Naive thymus-derived CD8-positive, alpha-beta T cell (primary cell): ENCODE data around the gene TPRG1. TPM values are rescaled to one million over a fixed set of nuclear protein-coding genes. Genes with fewer than 3 reads are reported as not detected.
A peak's percentile ranks its signal among the peaks of the same experiment; 100 is the strongest.

ENCODE experiments used
- ATAC-seq, 2 donors: fragments of 150-1000 bp; cut with Tn5 transposase in 1 of 2; sonication (Bioruptor Pico), chemical (Tn5 transposase) in 1 of 2; 1 replicate in 1 of 2; 2 replicates in 1 of 2; pipeline ENCODE4 v1.10.0; 2021; ENCODE audit warnings: mild to moderate bottlenecking in 2 of 2, moderate library complexity in 2 of 2
- POLR2A ChIA-PET: fragments of 350-600 bp; sonication (Branson Sonifier 250); formaldehyde crosslinking; loops from one replicate; lab custom pipeline; 2021; ENCODE audit warnings: antibody characterized with exemption; lab: Charles Lee
- DNase-seq, 10 donors: peaks; one replicate each; pipeline versions ENCODE4 v3.0.0 to v3.0.0-alpha.2; 2020 to 2022
- H3K27ac Mint-ChIP-seq, 10 donors: one replicate each; pipeline ENCODE4 v1.8.0; 2020 to 2022; ENCODE audit warnings: mild to moderate bottlenecking in 10 of 10, mixed read lengths in 10 of 10, moderate library complexity in 4 of 10, inconsistent platforms in 1 of 10
- H3K27me3 Mint-ChIP-seq, 5 donors: one replicate each; pipeline ENCODE4 v1.8.0; 2021 to 2022; ENCODE audit warnings: mixed read lengths in 5 of 5
- H3K36me3 Mint-ChIP-seq, 3 donors: one replicate each; pipeline ENCODE4 v1.8.0; 2020 to 2022; ENCODE audit warnings: mixed read lengths in 3 of 3, mild to moderate bottlenecking in 2 of 3, inconsistent platforms in 1 of 3
- H3K4me1 Mint-ChIP-seq, 4 donors: one replicate each; pipeline ENCODE4 v1.8.0; 2021 to 2022; ENCODE audit warnings: mixed read lengths in 4 of 4
- H3K4me3 Mint-ChIP-seq, 10 donors: one replicate each; pipeline ENCODE4 v1.8.0; 2020 to 2022; ENCODE audit warnings: mild to moderate bottlenecking in 10 of 10, mixed read lengths in 10 of 10, moderate library complexity in 6 of 10, inconsistent platforms in 1 of 10
- H3K9me3 Mint-ChIP-seq, 9 donors: one replicate each; pipeline ENCODE4 v1.8.0; 2020 to 2022; ENCODE audit warnings: mixed read lengths in 9 of 9, mild to moderate bottlenecking in 3 of 9, inconsistent platforms in 1 of 9, moderate library complexity in 1 of 9
- polyA plus RNA-seq, 3 donors: library from polyadenylated mRNA; unstranded; fragments of 300-500 nt; fragmentation: Illumina TruSeq; gene quantifications; one replicate each; pipeline ENCODE4 v1.2.3, GENCODE V29; 2021
- total RNA-seq, 8 experiments: library from RNA in 2 of 8; stranded (reverse) in 2 of 8; gene quantifications; one replicate each; pipeline ENCODE4 v1.2.3 and lab custom pipeline; 2021 to 2026

TPRG1 gene
- total and polyA plus RNA-seq, 5 experiments from 2014 or later: 0.04 to 10.6 (median 5.3) TPM

- H3K27ac Mint-ChIP-seq: peak overlapping the region in 9 of 10 donors; percentile 9 to 79 (median 56)
- H3K27me3 Mint-ChIP-seq: no peaks in the 10 kb centered on the region
- peak overlapping the region; percentile 0 to 66 (median 46) for H3K4me3 Mint-ChIP-seq
- peak in 2 of 10 donors; percentile 31 to 42 for DNase-seq
- peaks cover 24 to 61% (median 58%) of the 10 kb centered on the region in 4 donors for H3K4me1 Mint-ChIP-seq
- H3K9me3 Mint-ChIP-seq: peaks cover 0 to 7% (median 0%) of the 10 kb centered on the region in 9 donors
- ATAC-seq: peak; percentile 74 to 75
- H3K36me3 Mint-ChIP-seq: no peaks in the 10 kb centered on the region
- POLR2A ChIA-PET: interaction anchor here (1.1 to 1.3 kb wide), 3 partner anchors 10 to 45 kb away, joined by 3 to 4 read pairs (median 4); no protein-coding TSS in a partner anchor
These were observed 159.2 kb downstream of the TPRG1 start for GRCh38 chr3:189331002-189331418.

GRCh38 chr3:189334064-189334920, 162.5 kb downstream of the TPRG1 start:
- POLR2A ChIA-PET: interaction anchor here (0.6 to 1.6 kb wide), 3 partner anchors 10 to 30 kb away, joined by 3 to 6 read pairs (median 3); no protein-coding TSS in a partner anchor
- Mint-ChIP-seq H3K27me3 (no peaks in the 10 kb centered on the region), H3K4me1 (peaks cover 29 to 53% (median 40%) of the 10 kb centered on the region in 4 donors), H3K9me3 (peaks cover 0 to 7% (median 0%) of the 10 kb centered on the region in 9 donors), H3K27ac (peak overlapping the region in 3 of 10 donors; percentile 12 to 80 (median 50)), H3K4me3 (peak overlapping the region in 2 of 10 donors; percentile 8 to 38), H3K36me3 (peaks cover 0 to 5% (median 2%) of the 10 kb centered on the region in 3 donors)
- peak in 1 of 10 donors; percentile 13 for DNase-seq
- ATAC-seq: peak; percentile 40 to 45

GRCh38 chr3:189337673-189338091, 165.9 kb downstream of the TPRG1 start:
- Mint-ChIP-seq H3K4me1 (peaks cover 19 to 30% (median 24%) of the 10 kb centered on the region in 4 donors), H3K9me3 (peaks cover 0 to 6% (median 0%) of the 10 kb centered on the region in 9 donors), H3K36me3 (peaks cover 0 to 5% (median 5%) of the 10 kb centered on the region in 3 donors), H3K4me3 (peak overlapping the region in 1 of 10 donors; percentile 26), H3K27ac (no peak overlapping the region), H3K27me3 (no peaks in the 10 kb centered on the region)
- ATAC-seq: no peak
- POLR2A ChIA-PET: interaction anchor here (1.0 to 1.4 kb wide), 2 partner anchors 17 to 18 kb away, joined by 3 to 7 read pairs; no protein-coding TSS in a partner anchor
- DNase-seq: no peak

GRCh38 chr3:189338366-189338765, 166.6 kb downstream of the TPRG1 start:
- Mint-ChIP-seq H3K36me3 (peaks cover 0 to 7% (median 5%) of the 10 kb centered on the region in 3 donors), H3K27me3 (no peaks in the 10 kb centered on the region), H3K9me3 (peaks cover 0 to 6% (median 0%) of the 10 kb centered on the region in 9 donors), H3K4me3 (no peak overlapping the region), H3K4me1 (peaks cover 17 to 26% (median 21%) of the 10 kb centered on the region in 4 donors), H3K27ac (no peak overlapping the region)
- ATAC-seq (no peak), DNase-seq (no peak)
- POLR2A ChIA-PET: interaction anchor here (1.0 to 1.4 kb wide), 2 partner anchors 17 to 18 kb away, joined by 3 to 7 read pairs; no protein-coding TSS in a partner anchor

- Mint-ChIP-seq H3K27me3 (no peaks in the 10 kb centered on the region), H3K4me1 (peaks cover 3 to 14% (median 12%) of the 10 kb centered on the region in 4 donors), H3K36me3 (peaks cover 0 to 7% (median 5%) of the 10 kb centered on the region in 3 donors), H3K9me3 (peaks cover 0 to 6% (median 0%) of the 10 kb centered on the region in 9 donors), H3K4me3 (no peak overlapping the region), H3K27ac (no peak overlapping the region)
- POLR2A ChIA-PET: interaction anchor here (0.6 kb wide), 1 partner anchor 16 kb away, joined by 3 read pairs; no protein-coding TSS in a partner anchor
- ATAC-seq (no peak), DNase-seq (no peak)
These were observed 168.2 kb downstream of the TPRG1 start for GRCh38 chr3:189339996-189340395.

GRCh38 chr3:189340680-189341460, 169.1 kb downstream of the TPRG1 start:
- H3K27me3 Mint-ChIP-seq: no peaks in the 10 kb centered on the region
- ATAC-seq (no peak), DNase-seq (no peak)
- H3K36me3 Mint-ChIP-seq: peaks cover 0 to 7% (median 5%) of the 10 kb centered on the region in 3 donors
- POLR2A ChIA-PET: interaction anchor here (0.6 kb wide), 1 partner anchor 15 kb away, joined by 3 read pairs; no protein-coding TSS in a partner anchor
- peaks cover 2 to 13% (median 11%) of the 10 kb centered on the region in 4 donors for H3K4me1 Mint-ChIP-seq
- H3K9me3 Mint-ChIP-seq: peaks cover 0 to 6% (median 0%) of the 10 kb centered on the region in 9 donors
- peak overlapping the region in 3 of 10 donors; percentile 5 to 19 (median 13) for H3K27ac Mint-ChIP-seq
- no peak overlapping the region for H3K4me3 Mint-ChIP-seq

- DNase-seq (no peak), ATAC-seq (no peak)
- H3K27me3 Mint-ChIP-seq: no peaks in the 10 kb centered on the region
- no peak overlapping the region for H3K27ac Mint-ChIP-seq
- H3K4me3 Mint-ChIP-seq: no peak overlapping the region
- H3K4me1 Mint-ChIP-seq: peaks cover 0 to 7% (median 5%) of the 10 kb centered on the region in 4 donors
- no peaks in the 10 kb centered on the region for H3K9me3 Mint-ChIP-seq
- POLR2A ChIA-PET: interaction anchor here (1.7 kb wide), 1 partner anchor 18 kb away, joined by 4 read pairs; no protein-coding TSS in a partner anchor
- H3K36me3 Mint-ChIP-seq: peaks cover 0 to 5% (median 2%) of the 10 kb centered on the region in 3 donors
These were observed 171.0 kb downstream of the TPRG1 start for GRCh38 chr3:189342811-189343210.

GRCh38 chr3:189344996-189345395, 173.2 kb downstream of the TPRG1 start:
- Mint-ChIP-seq H3K27me3 (no peaks in the 10 kb centered on the region), H3K4me3 (no peak overlapping the region), H3K9me3 (no peaks in the 10 kb centered on the region), H3K36me3 (peaks cover 0 to 2% (median 0%) of the 10 kb centered on the region in 3 donors), H3K27ac (no peak overlapping the region), H3K4me1 (peaks cover 0 to 6% (median 1%) of the 10 kb centered on the region in 4 donors)
- POLR2A ChIA-PET: no interaction called here
- ATAC-seq (no peak), DNase-seq (no peak)

- POLR2A ChIA-PET: no interaction called here
These were observed 178.0 kb downstream of the TPRG1 start for GRCh38 chr3:189349772-189350171.

GRCh38 chr3:189353318-189353965, 181.7 kb downstream of the TPRG1 start:
- H3K27me3 Mint-ChIP-seq: no peaks in the 10 kb centered on the region
- H3K36me3 Mint-ChIP-seq: no peaks in the 10 kb centered on the region
- POLR2A ChIA-PET: no interaction called here
- no peak for DNase-seq
- H3K9me3 Mint-ChIP-seq: peaks cover 0 to 9% (median 0%) of the 10 kb centered on the region in 9 donors
- peaks cover 12 to 30% (median 26%) of the 10 kb centered on the region in 4 donors for H3K4me1 Mint-ChIP-seq
- no peak for ATAC-seq
- no peak overlapping the region for H3K4me3 Mint-ChIP-seq
- no peak overlapping the region for H3K27ac Mint-ChIP-seq

More at GRCh38 chr3:189349772-189350171, 178.0 kb downstream of the TPRG1 start:
- H3K9me3 Mint-ChIP-seq: peaks cover 0 to 9% (median 0%) of the 10 kb centered on the region in 9 donors
- ATAC-seq (no peak), DNase-seq (no peak)
- no peaks in the 10 kb centered on the region for H3K36me3 Mint-ChIP-seq
- H3K27ac Mint-ChIP-seq: no peak overlapping the region
- peaks cover 4 to 8% (median 6%) of the 10 kb centered on the region in 4 donors for H3K4me1 Mint-ChIP-seq
- H3K4me3 Mint-ChIP-seq: no peak overlapping the region
- no peaks in the 10 kb centered on the region for H3K27me3 Mint-ChIP-seq
